Measurements from ENCODE around the gene NLRP1. TPM values are rescaled to one million over a fixed set of nuclear protein-coding genes. Genes with fewer than 3 reads are reported as not detected.

Gene NLRP1
- total and polyA plus RNA-seq, 2 experiments from 2014 or later, result 42.9 to 64.8 TPM

DNA sequence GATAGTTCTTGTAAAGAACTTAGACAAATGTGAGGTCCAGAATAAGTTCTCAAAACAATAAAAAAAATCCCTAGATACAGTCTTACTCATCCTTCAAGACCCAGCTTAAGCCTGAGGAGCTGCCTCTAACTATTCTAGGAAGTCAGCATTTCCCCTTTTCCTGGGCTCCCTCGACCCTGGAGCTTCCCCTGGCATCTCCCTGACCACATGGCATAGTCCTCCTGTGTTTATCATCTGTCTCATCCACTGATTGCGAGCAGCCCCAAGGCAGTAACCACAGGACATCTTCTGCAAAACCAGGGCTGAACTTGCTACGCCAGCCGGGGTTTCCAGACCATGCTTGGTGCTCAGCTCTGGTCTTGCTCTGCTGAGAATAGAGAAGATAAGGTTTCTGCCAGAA, 36.7 kb upstream of the NLRP1 start:
- Histone ChIP-seq H3K4me1 (ENCODE audit: insufficient read depth) (no peaks in the 10 kb centered on the region), H3K4me2 (no peak overlapping the region), H3K27me3 (peaks cover 30% of the 10 kb centered on the region), H3K79me2 (no peaks in the 10 kb centered on the region), H3K36me3 (replicated peaks; ENCODE audit: insufficient read depth, low read depth) (no peaks in the 10 kb centered on the region), H4K20me1 (ENCODE audit: insufficient read depth, poor library complexity, severe bottlenecking) (no peaks in the 10 kb centered on the region), H2AFZ (no peak overlapping the region), H3K9me3 (ENCODE audit: low read depth) (no peaks in the 10 kb centered on the region), H3K9me2 (replicated peaks; ENCODE audit: insufficient read depth) (no peaks in the 10 kb centered on the region), H3K4me3 (no peak overlapping the region), H3K27ac (no peak overlapping the region)
- no peak for DNase-seq (ENCODE audit: low spot score)
- no peak for TF ChIP-seq EZH2phosphoT487 (IDR thresholded peaks at IDR 0.05; ENCODE audit: low read depth, severe bottlenecking, unreplicated experiment)
- TF ChIP-seq, protein P1, sequence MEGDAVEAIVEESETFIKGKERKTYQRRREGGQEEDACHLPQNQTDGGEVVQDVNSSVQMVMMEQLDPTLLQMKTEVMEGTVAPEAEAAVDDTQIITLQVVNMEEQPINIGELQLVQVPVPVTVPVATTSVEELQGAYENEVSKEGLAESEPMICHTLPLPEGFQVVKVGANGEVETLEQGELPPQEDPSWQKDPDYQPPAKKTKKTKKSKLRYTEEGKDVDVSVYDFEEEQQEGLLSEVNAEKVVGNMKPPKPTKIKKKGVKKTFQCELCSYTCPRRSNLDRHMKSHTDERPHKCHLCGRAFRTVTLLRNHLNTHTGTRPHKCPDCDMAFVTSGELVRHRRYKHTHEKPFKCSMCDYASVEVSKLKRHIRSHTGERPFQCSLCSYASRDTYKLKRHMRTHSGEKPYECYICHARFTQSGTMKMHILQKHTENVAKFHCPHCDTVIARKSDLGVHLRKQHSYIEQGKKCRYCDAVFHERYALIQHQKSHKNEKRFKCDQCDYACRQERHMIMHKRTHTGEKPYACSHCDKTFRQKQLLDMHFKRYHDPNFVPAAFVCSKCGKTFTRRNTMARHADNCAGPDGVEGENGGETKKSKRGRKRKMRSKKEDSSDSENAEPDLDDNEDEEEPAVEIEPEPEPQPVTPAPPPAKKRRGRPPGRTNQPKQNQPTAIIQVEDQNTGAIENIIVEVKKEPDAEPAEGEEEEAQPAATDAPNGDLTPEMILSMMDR (IDR thresholded peaks at IDR 0.05; ENCODE audit: poor library complexity), result no peak
- no peak for TF ChIP-seq EZH2 (IDR thresholded peaks at IDR 0.05; ENCODE audit: borderline replicate concordance)
- WGBS (ENCODE audit: low lambda C conversion rate, missing lambda C conversion rate), result 66% methylated on average over 4 of the region's 4 CpGs

DNA sequence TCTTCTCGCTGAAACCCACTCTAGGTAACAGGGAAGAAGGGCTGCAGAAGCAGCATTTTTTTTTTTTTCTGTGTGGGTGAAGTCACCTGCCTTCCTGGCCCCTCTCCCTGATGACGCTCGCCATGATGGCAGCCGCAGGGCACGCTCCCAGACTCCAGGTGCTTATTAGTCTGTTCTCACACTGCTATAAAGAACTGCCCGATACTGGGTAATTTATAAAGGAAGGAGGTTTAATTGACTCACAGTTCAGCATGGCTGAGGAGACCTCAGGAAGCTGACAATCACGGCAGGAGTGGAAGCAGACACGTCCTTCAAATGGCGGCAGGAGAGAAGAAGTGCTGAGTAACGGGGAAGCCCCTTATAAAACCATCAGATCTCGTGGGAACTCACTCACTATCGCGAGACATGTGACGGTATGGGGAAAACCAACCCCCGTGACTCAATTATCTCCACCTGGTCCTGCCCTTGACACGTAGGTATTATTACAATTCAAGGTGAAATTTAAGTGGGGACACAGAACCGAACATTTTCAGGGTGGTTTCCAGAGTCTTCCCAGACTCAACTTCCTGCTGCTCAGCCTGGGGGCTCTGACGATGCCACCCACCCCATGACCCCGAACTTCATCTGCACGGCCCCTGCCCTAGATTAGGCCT, 34.9 kb upstream of the NLRP1 start:
- Histone ChIP-seq H3K4me3 (no peak overlapping the region), H3K4me1 (ENCODE audit: insufficient read depth) (no peaks in the 10 kb centered on the region), H3K4me2 (no peak overlapping the region), H2AFZ (no peak overlapping the region), H3K9me2 (replicated peaks; ENCODE audit: insufficient read depth) (no peaks in the 10 kb centered on the region), H3K79me2 (no peaks in the 10 kb centered on the region), H4K20me1 (ENCODE audit: insufficient read depth, poor library complexity, severe bottlenecking) (no peaks in the 10 kb centered on the region), H3K36me3 (replicated peaks; ENCODE audit: insufficient read depth, low read depth) (no peaks in the 10 kb centered on the region), H3K9me3 (ENCODE audit: low read depth) (no peaks in the 10 kb centered on the region), H3K27me3 (peaks cover 22% of the 10 kb centered on the region), H3K27ac (no peak overlapping the region)
- TF ChIP-seq EZH2 (IDR thresholded peaks at IDR 0.05; ENCODE audit: borderline replicate concordance), result no peak
- TF ChIP-seq EZH2phosphoT487 (IDR thresholded peaks at IDR 0.05; ENCODE audit: low read depth, severe bottlenecking, unreplicated experiment), result no peak
- TF ChIP-seq, protein P1 (IDR thresholded peaks at IDR 0.05; ENCODE audit: poor library complexity), result no peak
- 88% methylated on average over 20 of the region's 20 CpGs for WGBS (ENCODE audit: low lambda C conversion rate, missing lambda C conversion rate)
- no peak for DNase-seq (ENCODE audit: low spot score)

DNA sequence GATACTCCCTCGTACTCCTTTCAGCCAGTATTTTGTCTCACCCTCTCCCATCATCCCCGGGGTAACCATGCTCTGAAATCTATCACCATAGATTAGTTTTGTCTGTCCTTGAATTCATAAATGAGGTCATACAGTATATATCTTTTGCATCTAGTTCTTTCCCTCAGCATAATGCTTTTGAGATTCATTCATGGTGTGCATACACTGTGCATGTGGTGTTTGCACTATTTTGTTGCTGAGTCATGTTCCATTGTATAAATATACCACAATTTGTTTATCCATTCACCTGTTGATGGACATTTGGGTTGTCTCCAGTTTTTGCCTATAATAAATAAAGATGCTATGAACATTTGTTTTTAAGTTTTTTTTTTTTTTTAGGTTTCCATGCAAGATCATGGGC, 34.2 kb upstream of the NLRP1 start:
- Histone ChIP-seq H3K79me2 (no peaks in the 10 kb centered on the region), H2AFZ (no peak overlapping the region), H4K20me1 (ENCODE audit: insufficient read depth, poor library complexity, severe bottlenecking) (no peaks in the 10 kb centered on the region), H3K4me2 (no peak overlapping the region), H3K9me2 (replicated peaks; ENCODE audit: insufficient read depth) (no peaks in the 10 kb centered on the region), H3K36me3 (replicated peaks; ENCODE audit: insufficient read depth, low read depth) (no peaks in the 10 kb centered on the region), H3K4me1 (ENCODE audit: insufficient read depth) (no peaks in the 10 kb centered on the region), H3K9me3 (ENCODE audit: low read depth) (no peaks in the 10 kb centered on the region), H3K27me3 (peaks cover 15% of the 10 kb centered on the region), H3K27ac (no peak overlapping the region), H3K4me3 (no peak overlapping the region)
- TF ChIP-seq, protein P1 (IDR thresholded peaks at IDR 0.05; ENCODE audit: poor library complexity), result no peak
- TF ChIP-seq EZH2phosphoT487 (IDR thresholded peaks at IDR 0.05; ENCODE audit: low read depth, severe bottlenecking, unreplicated experiment), result no peak
- no peak for TF ChIP-seq EZH2 (IDR thresholded peaks at IDR 0.05; ENCODE audit: borderline replicate concordance)
- WGBS (ENCODE audit: low lambda C conversion rate, missing lambda C conversion rate), result 84% methylated on average over 2 of the region's 2 CpGs
- no peak for DNase-seq (ENCODE audit: low spot score)
